Heart left ventricle (tissue), 13 donors: ENCODE results near the gene L3HYPDH.

Experiments
- CTCF ChIP-seq, 12 donors: fragments of 200-600 bp; sonication (generic) in 4 of 12; IDR thresholded peaks; one replicate each; pipeline versions ENCODE4 v1.5.0 to v1.8.0; 2018 to 2022; ENCODE audit warnings: antibody characterized with exemption in 12 of 12, mild to moderate bottlenecking in 5 of 12
- POLR2A ChIP-seq, 2 donors: fragments of 450-650 bp; IDR thresholded peaks; one replicate each; pipeline ENCODE4 v1.6.1; 2017; ENCODE audit warnings: antibody characterized with exemption in 2 of 2, mild to moderate bottlenecking in 2 of 2, moderate library complexity in 2 of 2
- donor health status: ischemic (EF 13 %, LVEDD 7.1; RV severe dilation, severe dysfunction).
- donor health status: DM: no; HTN: yes; CAD: no.
- donor health status: DM: no; HTN: no; CAD: no.
- donor health status: ischemic (EF 25% LVEDD 6.9; RV normal size, moderate dysfunction).
- donor health status: ischemic (EF 25% LVEDD 5.7; RV mildly dilated, moderate dysfunction).
- donor health status: ischemic (EF 35%, LVEDD 5.7; RV mildly dilated, moderate dysfunction).
- donor health status: nonischemic (EF 11% LVEDD 7.7; RV severe dilation, severe dysfunction).
- donor health status: DM: yes; HTN: yes; CAD: no.
- donor health status: PGD.
- donor health status: ischemic (EF 29% LVEDD 5.4; RV normal size, mild dysfunction).
- donor health status: nonischemic (EF 23%, LVEDD 6.1; RV moderate dilation, normal function).

- TF ChIP-seq CTCF (IDR thresholded peaks at IDR 0.05) (peak; percentile 55 to 78 (median 66)), POLR2A (IDR thresholded peaks at IDR 0.05) (peak in 1 of 2 donors; percentile 80)
These were observed at the start of gene L3HYPDH, which contains the start of gene JKAMP for GRCh38 chr14:59483819-59484638.
